ENCODE measurements around the gene GRHL1. TPM values are rescaled to one million over a fixed set of nuclear protein-coding genes. Genes with fewer than 3 reads are reported as not detected.
A peak's percentile ranks its signal among the peaks of the same experiment; 100 is the strongest.

GRHL1 gene
- total and polyA plus RNA-seq, 2 experiments from 2014 or later, result 2.9 to 4.2 TPM

GRCh38 chr2:9952286-9952737, 819 bp downstream of the GRHL1 start:
- ATAC-seq (no peak), DNase-seq (ENCODE audit: low spot score) (peak; percentile 47)
- no peaks in the 10 kb centered on the region for H3K4me1 ChIP-seq (ENCODE audit: insufficient read depth)
- Mint-ChIP-seq H3K36me3 (ENCODE audit: low read depth) (no peaks in the 10 kb centered on the region), H3K4me3 (peak overlapping the region; percentile 78), H3K27ac (no peak overlapping the region), H3K27me3 (ENCODE audit: insufficient read depth, low read depth, poor library complexity) (peaks cover 24% of the 10 kb centered on the region), H3K4me1 (peaks cover 10% of the 10 kb centered on the region), H3K9me3 (no peaks in the 10 kb centered on the region)
- no peaks in the 10 kb centered on the region for H3K79me2 ChIP-seq (replicated peaks; ENCODE audit: insufficient read depth)
- peak overlapping the region; percentile 81 for H3K4me2 ChIP-seq
- no peaks in the 10 kb centered on the region for H3K9me2 ChIP-seq (ENCODE audit: insufficient read depth)
- H3K36me3 ChIP-seq (ENCODE audit: insufficient read depth), result no peaks in the 10 kb centered on the region
- peak overlapping the region; percentile 57 for H2AFZ ChIP-seq
- H3F3A ChIP-seq (replicated peaks; ENCODE audit: low read depth), result no peaks in the 10 kb centered on the region
- H3K27ac ChIP-seq (ENCODE audit: low read depth), result no peak overlapping the region
- peak overlapping the region; percentile 70 for H3K4me3 ChIP-seq
- TF ChIP-seq ZNF462 (CRISPR knock-in tag; IDR thresholded peaks at IDR 0.05), result no peak
- peak; percentile 25 for TF ChIP-seq EZH2 (IDR thresholded peaks at IDR 0.05; ENCODE audit: low read depth, unreplicated experiment)
- H4K20me1 ChIP-seq (replicated peaks; ENCODE audit: insufficient read depth), result no peaks in the 10 kb centered on the region
- peaks cover 40% of the 10 kb centered on the region for H3K27me3 ChIP-seq (ENCODE audit: insufficient read depth)

GRCh38 chr2:9952856-9953503, 1.5 kb downstream of the GRHL1 start:
- Histone ChIP-seq H3K4me1 (ENCODE audit: insufficient read depth) (no peaks in the 10 kb centered on the region), H3K36me3 (ENCODE audit: insufficient read depth) (no peaks in the 10 kb centered on the region), H3K27me3 (ENCODE audit: insufficient read depth) (peaks cover 40% of the 10 kb centered on the region), H3K9me2 (ENCODE audit: insufficient read depth) (no peaks in the 10 kb centered on the region), H3F3A (replicated peaks; ENCODE audit: low read depth) (no peaks in the 10 kb centered on the region), H2AFZ (no peak overlapping the region), H3K4me3 (peak overlapping the region; percentile 70), H4K20me1 (replicated peaks; ENCODE audit: insufficient read depth) (no peaks in the 10 kb centered on the region), H3K27ac (ENCODE audit: low read depth) (no peak overlapping the region), H3K4me2 (peak overlapping the region; percentile 81; the same call in 1 of the 2 replicates), H3K79me2 (replicated peaks; ENCODE audit: insufficient read depth) (no peaks in the 10 kb centered on the region)
- no peak for ATAC-seq
- H3K9me3 Mint-ChIP-seq, result no peaks in the 10 kb centered on the region
- H3K27me3 Mint-ChIP-seq (ENCODE audit: insufficient read depth, low read depth, poor library complexity), result peaks cover 24% of the 10 kb centered on the region
- peak overlapping the region; percentile 78 for H3K4me3 Mint-ChIP-seq
- peaks cover 10% of the 10 kb centered on the region for H3K4me1 Mint-ChIP-seq
- H3K27ac Mint-ChIP-seq, result no peak overlapping the region
- DNase-seq (ENCODE audit: low spot score), result no peak
- no peaks in the 10 kb centered on the region for H3K36me3 Mint-ChIP-seq (ENCODE audit: low read depth)
- TF ChIP-seq EZH2phosphoT487 (IDR thresholded peaks at IDR 0.05; ENCODE audit: unreplicated experiment) (no peak), JUNB (IDR thresholded peaks at IDR 0.05; ENCODE audit: unreplicated experiment) (no peak), EZH2 (IDR thresholded peaks at IDR 0.05; ENCODE audit: low read depth, unreplicated experiment) (no peak), ZNF331 (CRISPR knock-in tag; IDR thresholded peaks at IDR 0.05; ENCODE audit: low read depth) (no peak), POLR2AphosphoS5 (IDR thresholded peaks at IDR 0.05; ENCODE audit: low read depth) (no peak), STAT1 (IDR thresholded peaks at IDR 0.05; ENCODE audit: unreplicated experiment) (no peak), NANOG (IDR thresholded peaks at IDR 0.05; ENCODE audit: borderline replicate concordance) (no peak), ZNF114 (CRISPR knock-in tag; IDR thresholded peaks at IDR 0.05) (no peak), ETS1 (IDR thresholded peaks at IDR 0.05) (no peak)
